ENCODE data around the gene N4BP2L2.

Gene N4BP2L2

GRCh38 chr13:32453981-32454380 lies 84.6 kb downstream of the N4BP2L2 start:
- WGBS: no CpG with 5 or more reads among the region's 1 CpG
- Histone ChIP-seq H2BK5ac (ENCODE audit: low read depth, low read length, poor library complexity, severe bottlenecking) (no peak overlapping the region), H2AK5ac (ENCODE audit: low read length, severe bottlenecking) (no peak overlapping the region), H3K4me2 (ENCODE audit: low read length, poor library complexity, severe bottlenecking) (no peak overlapping the region), H3K27me3 (ENCODE audit: control insufficient read depth in 1 of 2, insufficient read depth in 1 of 2, low read length in 2 of 2) (no peaks in the 10 kb centered on the region), H2AFZ (ENCODE audit: low read depth, low read length) (no peak overlapping the region), H3K4ac (ENCODE audit: low read depth in 1 of 2, low read length in 2 of 2) (no peak overlapping the region), H4K91ac (ENCODE audit: low read length) (no peak overlapping the region), H3K14ac (ENCODE audit: low read length in 2 of 2) (no peak overlapping the region), H3K36me3 (ENCODE audit: control insufficient read depth in 1 of 2, insufficient read depth in 2 of 2, low read depth in 1 of 2, low read length in 2 of 2) (peaks cover 27 to 63% of the 10 kb centered on the region in 2 experiments), H3K18ac (ENCODE audit: low read depth in 1 of 2, low read length in 2 of 2) (no peak overlapping the region), H3K23ac (ENCODE audit: low read length in 2 of 2) (no peak overlapping the region), H3K79me1 (replicated peaks; ENCODE audit: low read length, poor library complexity, severe bottlenecking) (peaks cover 20% of the 10 kb centered on the region), H3K9me3 (ENCODE audit: control insufficient read depth, low read length) (peaks cover 30% of the 10 kb centered on the region), H4K8ac (ENCODE audit: low read length) (no peak overlapping the region), H3K9ac (ENCODE audit: low read length) (no peak overlapping the region), H3K4me3 (ENCODE audit: insufficient read depth in 1 of 2, low read depth in 1 of 2, low read length in 2 of 2) (no peak overlapping the region), H2BK15ac (ENCODE audit: low read depth, poor library complexity, severe bottlenecking) (no peak overlapping the region), H2BK120ac (ENCODE audit: low read depth, low read length) (no peak overlapping the region), H3K27ac (ENCODE audit: low read length, poor library complexity, severe bottlenecking) (no peak overlapping the region), H2BK12ac (ENCODE audit: low read length in 2 of 2) (no peak overlapping the region), H3K4me1 (ENCODE audit: control insufficient read depth, insufficient read depth, low read depth, low read length) (peaks cover 1% of the 10 kb centered on the region)
- peak; percentile 18 for DNase-seq

GRCh38 chr13:32448972-32449371 lies 89.6 kb downstream of the N4BP2L2 start:
- Histone ChIP-seq H3K36me3 (ENCODE audit: control insufficient read depth in 1 of 2, insufficient read depth in 2 of 2, low read depth in 1 of 2, low read length in 2 of 2) (peaks cover 11 to 55% of the 10 kb centered on the region in 2 experiments), H2BK12ac (ENCODE audit: low read length in 2 of 2) (no peak overlapping the region), H3K27ac (ENCODE audit: low read length, poor library complexity, severe bottlenecking) (no peak overlapping the region), H2BK5ac (ENCODE audit: low read depth, low read length, poor library complexity, severe bottlenecking) (no peak overlapping the region), H3K79me1 (replicated peaks; ENCODE audit: low read length, poor library complexity, severe bottlenecking) (peaks cover 4% of the 10 kb centered on the region), H2AK5ac (ENCODE audit: low read length, severe bottlenecking) (no peak overlapping the region), H4K91ac (ENCODE audit: low read length) (no peak overlapping the region), H3K18ac (ENCODE audit: low read depth in 1 of 2, low read length in 2 of 2) (no peak overlapping the region), H2AFZ (ENCODE audit: low read depth, low read length) (no peak overlapping the region), H3K23ac (ENCODE audit: low read length in 2 of 2) (no peak overlapping the region), H3K14ac (ENCODE audit: low read length in 2 of 2) (no peak overlapping the region), H3K4me3 (ENCODE audit: insufficient read depth in 1 of 2, low read depth in 1 of 2, low read length in 2 of 2) (no peak overlapping the region), H3K4me2 (ENCODE audit: low read length, poor library complexity, severe bottlenecking) (no peak overlapping the region), H2BK120ac (ENCODE audit: low read depth, low read length) (no peak overlapping the region), H2BK15ac (ENCODE audit: low read depth, poor library complexity, severe bottlenecking) (no peak overlapping the region), H3K27me3 (ENCODE audit: control insufficient read depth in 1 of 2, insufficient read depth in 1 of 2, low read length in 2 of 2) (no peaks in the 10 kb centered on the region), H3K4me1 (ENCODE audit: control insufficient read depth, insufficient read depth, low read depth, low read length) (no peaks in the 10 kb centered on the region), H3K4ac (ENCODE audit: low read depth in 1 of 2, low read length in 2 of 2) (no peak overlapping the region), H3K9ac (ENCODE audit: low read length) (no peak overlapping the region), H3K9me3 (ENCODE audit: control insufficient read depth, low read length) (peaks cover 3% of the 10 kb centered on the region), H4K8ac (ENCODE audit: low read length) (no peak overlapping the region)
- DNase-seq: no peak
- no CpG with 5 or more reads among the region's 1 CpG for WGBS

GRCh38 chr13:32447894-32448623 lies 90.5 kb downstream of the N4BP2L2 start:
- Histone ChIP-seq H3K9ac (ENCODE audit: low read length) (no peak overlapping the region), H2AK5ac (ENCODE audit: low read length, severe bottlenecking) (no peak overlapping the region), H3K4ac (ENCODE audit: low read depth in 1 of 2, low read length in 2 of 2) (no peak overlapping the region), H4K8ac (ENCODE audit: low read length) (no peak overlapping the region), H2BK120ac (ENCODE audit: low read depth, low read length) (no peak overlapping the region), H3K27me3 (ENCODE audit: control insufficient read depth in 1 of 2, insufficient read depth in 1 of 2, low read length in 2 of 2) (no peaks in the 10 kb centered on the region), H2BK5ac (ENCODE audit: low read depth, low read length, poor library complexity, severe bottlenecking) (no peak overlapping the region), H2AFZ (ENCODE audit: low read depth, low read length) (no peak overlapping the region), H2BK12ac (ENCODE audit: low read length in 2 of 2) (no peak overlapping the region), H4K91ac (ENCODE audit: low read length) (no peak overlapping the region), H3K18ac (ENCODE audit: low read depth in 1 of 2, low read length in 2 of 2) (no peak overlapping the region), H3K4me2 (ENCODE audit: low read length, poor library complexity, severe bottlenecking) (no peak overlapping the region), H3K4me3 (ENCODE audit: insufficient read depth in 1 of 2, low read depth in 1 of 2, low read length in 2 of 2) (no peak overlapping the region), H2BK15ac (ENCODE audit: low read depth, poor library complexity, severe bottlenecking) (no peak overlapping the region), H3K4me1 (ENCODE audit: control insufficient read depth, insufficient read depth, low read depth, low read length) (no peaks in the 10 kb centered on the region), H3K14ac (ENCODE audit: low read length in 2 of 2) (no peak overlapping the region), H3K36me3 (ENCODE audit: control insufficient read depth in 1 of 2, insufficient read depth in 2 of 2, low read depth in 1 of 2, low read length in 2 of 2) (peaks cover 9 to 57% of the 10 kb centered on the region in 2 experiments), H3K27ac (ENCODE audit: low read length, poor library complexity, severe bottlenecking) (peak overlapping the region; percentile 3), H3K9me3 (ENCODE audit: control insufficient read depth, low read length) (peaks cover 3% of the 10 kb centered on the region), H3K23ac (ENCODE audit: low read length in 2 of 2) (no peak overlapping the region), H3K79me1 (replicated peaks; ENCODE audit: low read length, poor library complexity, severe bottlenecking) (no peaks in the 10 kb centered on the region)
- no peak for DNase-seq

GRCh38 chr13:32446773-32447465 lies 91.7 kb downstream of the N4BP2L2 start:
- Histone ChIP-seq H3K14ac (ENCODE audit: low read length in 2 of 2) (no peak overlapping the region), H3K9ac (ENCODE audit: low read length) (no peak overlapping the region), H3K27me3 (ENCODE audit: control insufficient read depth in 1 of 2, insufficient read depth in 1 of 2, low read length in 2 of 2) (no peaks in the 10 kb centered on the region), H3K4me2 (ENCODE audit: low read length, poor library complexity, severe bottlenecking) (no peak overlapping the region), H3K27ac (ENCODE audit: low read length, poor library complexity, severe bottlenecking) (no peak overlapping the region), H2BK12ac (ENCODE audit: low read length in 2 of 2) (no peak overlapping the region), H2BK15ac (ENCODE audit: low read depth, poor library complexity, severe bottlenecking) (no peak overlapping the region), H3K9me3 (ENCODE audit: control insufficient read depth, low read length) (peaks cover 3% of the 10 kb centered on the region), H4K91ac (ENCODE audit: low read length) (no peak overlapping the region), H4K8ac (ENCODE audit: low read length) (no peak overlapping the region), H3K36me3 (ENCODE audit: control insufficient read depth in 1 of 2, insufficient read depth in 2 of 2, low read depth in 1 of 2, low read length in 2 of 2) (peaks cover 3 to 62% of the 10 kb centered on the region in 2 experiments), H2BK120ac (ENCODE audit: low read depth, low read length) (no peak overlapping the region), H3K4me1 (ENCODE audit: control insufficient read depth, insufficient read depth, low read depth, low read length) (no peaks in the 10 kb centered on the region), H3K79me1 (replicated peaks; ENCODE audit: low read length, poor library complexity, severe bottlenecking) (no peaks in the 10 kb centered on the region), H3K23ac (ENCODE audit: low read length in 2 of 2) (no peak overlapping the region), H3K4ac (ENCODE audit: low read depth in 1 of 2, low read length in 2 of 2) (no peak overlapping the region), H2AFZ (ENCODE audit: low read depth, low read length) (no peak overlapping the region), H3K18ac (ENCODE audit: low read depth in 1 of 2, low read length in 2 of 2) (no peak overlapping the region), H3K4me3 (ENCODE audit: insufficient read depth in 1 of 2, low read depth in 1 of 2, low read length in 2 of 2) (no peak overlapping the region), H2BK5ac (ENCODE audit: low read depth, low read length, poor library complexity, severe bottlenecking) (no peak overlapping the region), H2AK5ac (ENCODE audit: low read length, severe bottlenecking) (no peak overlapping the region)
- DNase-seq: no peak
- 86% methylated on average over 2 of the region's 2 CpGs for WGBS

Measured in mesenchymal stem cell (in vitro differentiated cells and primary cell).